Stimulated activated CD4-positive, alpha-beta T cell treated with anti-CD3 and anti-CD28 coated beads, TNF-alpha, amount 100 ng/mL, for 48 hours (primary cell): Measurements from ENCODE around the gene TANC2.

Source experiments
- DNase-seq, 3 donors: peaks; one replicate each; pipeline ENCODE4 v3.0.0-alpha.2; 2020; ENCODE audit warnings: low read depth in 3 of 3

The TANC2 gene

DNA sequence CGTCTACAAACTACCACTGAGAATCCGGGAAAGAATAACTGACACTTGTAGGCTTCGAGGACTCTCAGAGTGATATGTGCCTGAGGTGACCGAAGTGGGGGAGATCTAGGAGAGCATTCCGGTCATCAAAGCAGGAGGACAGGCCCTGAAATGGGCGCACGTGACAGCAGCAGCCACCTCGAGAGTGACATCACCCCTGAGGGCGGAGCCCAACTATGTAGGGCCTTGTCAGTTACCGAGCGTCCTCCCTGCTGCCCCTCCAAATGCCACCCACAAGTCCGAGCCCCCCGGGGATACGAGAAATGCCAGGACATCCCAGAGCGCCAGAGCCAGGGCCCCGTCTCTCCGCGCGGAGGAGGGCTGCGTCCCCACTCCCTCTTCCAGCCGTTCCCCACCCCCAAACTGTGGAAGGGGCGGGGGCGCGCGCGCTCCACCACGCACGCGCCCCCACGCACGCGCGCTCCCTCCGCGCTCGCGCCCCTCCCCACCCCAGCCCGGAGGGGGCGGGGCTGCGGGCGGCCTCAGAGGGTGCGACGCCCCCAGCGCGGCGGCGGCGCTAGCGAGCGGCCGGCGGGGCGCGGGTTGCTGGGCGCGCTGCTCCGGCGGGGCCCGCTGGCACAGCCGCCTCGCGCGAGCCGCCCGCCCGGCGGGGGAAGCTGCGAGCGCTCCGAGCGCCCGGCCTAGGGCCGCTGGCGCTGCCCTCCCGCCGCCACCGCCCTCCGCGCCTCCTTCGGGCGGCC lies at the start of gene TANC2:
TANC2 (plus strand) TSS at position 550 of the 740 bp plus-strand sequence. CDS start 43,325 bp downstream, outside the sequence.
- DNase-seq, result peak; percentile 30 to 54 (median 49)

DNA sequence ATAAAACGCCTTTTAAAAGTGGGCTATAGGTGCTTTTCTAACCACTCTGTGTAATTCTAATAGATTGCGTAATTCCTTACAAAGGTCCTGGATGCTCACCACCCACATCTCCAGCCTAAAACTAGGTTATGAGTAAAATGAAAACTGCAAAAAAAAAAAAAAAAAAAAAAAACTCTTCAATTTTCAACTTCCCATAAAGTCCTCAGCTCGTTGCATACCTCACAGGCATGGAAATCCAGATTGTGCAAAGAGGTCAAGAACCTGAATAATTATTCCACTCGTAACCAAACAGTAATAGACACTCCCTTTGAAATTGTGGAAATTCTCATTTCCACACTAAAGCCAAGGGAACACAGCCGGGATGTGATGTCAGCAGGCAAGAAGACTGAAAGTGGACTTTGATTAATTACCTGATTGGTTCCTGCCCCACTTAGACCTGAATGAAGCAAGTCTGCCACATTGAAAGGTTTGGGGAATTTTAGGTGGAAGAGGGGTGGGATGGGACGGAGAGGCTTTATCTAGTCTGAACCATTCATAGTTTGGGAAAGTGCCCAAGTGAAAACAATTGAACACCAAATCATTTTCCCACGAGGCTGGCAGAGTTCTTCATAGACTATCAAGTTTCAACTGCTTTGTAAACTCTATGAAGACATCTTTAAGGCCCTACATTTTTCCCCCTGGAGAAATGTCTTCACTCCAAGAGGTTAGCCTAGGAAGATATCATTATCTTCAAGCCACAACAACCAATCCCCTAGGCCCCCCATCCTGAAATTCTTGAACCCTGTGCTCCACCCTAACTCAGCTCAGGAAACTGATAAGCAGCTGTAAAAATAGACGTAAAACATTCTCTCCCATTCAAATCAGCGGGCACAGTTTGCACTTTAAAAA lies 49.1 kb upstream of the TANC2 start:
- DNase-seq, result no peak

DNA sequence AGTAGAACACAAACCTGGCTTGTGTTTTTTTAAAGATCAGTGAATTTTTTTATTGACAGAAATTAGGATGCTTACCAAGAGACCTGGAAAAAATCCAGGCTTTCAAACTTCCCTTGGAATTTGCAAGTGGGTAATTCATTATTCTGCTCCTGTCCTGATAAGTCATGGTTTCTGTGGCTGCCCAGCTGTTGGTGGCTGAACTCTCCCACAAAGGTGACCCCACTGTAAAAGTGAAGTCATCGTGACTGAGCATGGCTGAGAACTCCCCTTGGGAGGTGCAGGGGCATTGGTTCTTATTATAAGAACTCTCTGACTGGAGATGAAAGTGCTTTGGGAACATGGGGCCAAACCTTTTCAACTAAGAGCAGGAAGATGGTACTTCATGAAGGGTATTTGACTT lies 46.6 kb upstream of the TANC2 start:
- DNase-seq, result no peak

DNA sequence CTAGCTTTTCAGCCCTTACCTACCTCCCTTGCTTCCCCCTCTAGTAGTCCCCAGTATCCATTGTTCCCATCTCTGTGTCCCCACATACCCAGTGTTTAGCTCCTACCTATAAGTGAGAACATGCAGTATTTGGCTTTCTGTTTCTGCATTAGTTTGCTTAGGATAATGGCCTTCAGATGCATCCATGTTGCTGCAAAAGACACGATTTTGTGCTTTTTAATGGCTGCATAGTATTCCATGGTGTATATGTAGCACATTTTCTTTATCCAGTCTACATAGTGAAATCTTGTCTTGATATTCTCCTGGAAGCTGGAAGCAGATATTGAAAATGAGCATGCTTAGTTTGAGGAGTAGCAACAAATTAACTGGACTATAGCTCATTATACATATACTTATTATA lies 45.7 kb upstream of the TANC2 start:
- DNase-seq, result no peak

DNA sequence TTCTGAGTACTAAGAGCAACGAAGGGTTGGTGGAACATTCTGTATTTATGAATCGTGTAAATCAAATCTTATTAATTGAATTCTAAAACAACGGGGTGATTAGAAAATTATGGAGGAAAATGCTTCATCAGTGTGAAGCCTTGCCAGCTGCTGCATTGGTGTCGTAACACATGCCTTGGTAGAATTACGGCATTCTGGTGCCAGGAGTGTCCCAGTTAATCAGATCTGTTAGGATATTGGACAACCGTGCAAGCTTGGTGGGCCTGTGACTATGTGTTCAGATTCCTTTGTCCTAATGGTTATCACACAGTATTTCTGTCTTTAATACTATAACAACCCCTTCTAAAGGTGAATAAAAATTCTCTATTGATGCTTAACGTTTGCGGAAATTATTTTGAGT lies 44.2 kb upstream of the TANC2 start:
- DNase-seq, result no peak

DNA sequence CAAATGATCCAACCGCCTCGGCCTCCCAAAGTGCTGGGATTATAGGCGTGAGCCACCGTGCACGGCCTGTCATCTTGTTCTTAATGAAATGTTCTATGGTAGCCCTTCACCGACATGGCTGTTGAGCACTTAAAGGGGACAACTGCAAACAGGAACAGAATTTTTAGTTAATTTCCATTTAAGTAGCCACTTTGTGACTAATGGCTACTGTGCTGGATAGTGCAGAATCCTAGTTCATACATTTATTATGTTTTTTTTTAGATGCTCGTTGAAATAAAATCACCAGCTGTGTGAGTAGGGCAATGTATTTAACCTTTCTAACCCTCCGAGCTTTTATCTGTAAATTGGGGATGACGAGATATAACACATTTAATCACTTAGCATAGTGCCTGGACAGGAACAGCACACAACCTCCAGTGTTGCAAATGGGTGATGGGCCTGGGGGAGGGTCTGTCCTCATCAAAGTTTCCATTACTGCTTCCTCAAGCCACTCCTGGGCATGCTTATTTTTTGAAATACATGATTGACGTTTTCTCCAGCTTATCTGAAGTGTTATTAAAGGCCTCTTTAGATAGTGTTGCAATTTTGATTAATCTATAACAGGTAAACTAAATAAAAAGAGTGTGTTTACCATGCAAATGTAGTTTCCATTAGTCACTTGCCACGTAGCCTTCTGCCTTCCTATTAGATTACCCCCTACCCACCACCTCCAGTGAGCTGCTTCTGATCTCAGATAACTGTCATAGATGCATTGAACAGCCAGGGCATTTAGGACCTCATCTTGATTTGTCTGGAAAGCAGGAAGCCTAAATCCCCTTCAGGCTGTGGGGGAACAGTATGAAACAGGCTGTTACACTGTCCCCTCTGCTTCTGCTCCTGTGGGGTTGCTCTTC lies 42.5 kb upstream of the TANC2 start:
- no peak for DNase-seq

DNA sequence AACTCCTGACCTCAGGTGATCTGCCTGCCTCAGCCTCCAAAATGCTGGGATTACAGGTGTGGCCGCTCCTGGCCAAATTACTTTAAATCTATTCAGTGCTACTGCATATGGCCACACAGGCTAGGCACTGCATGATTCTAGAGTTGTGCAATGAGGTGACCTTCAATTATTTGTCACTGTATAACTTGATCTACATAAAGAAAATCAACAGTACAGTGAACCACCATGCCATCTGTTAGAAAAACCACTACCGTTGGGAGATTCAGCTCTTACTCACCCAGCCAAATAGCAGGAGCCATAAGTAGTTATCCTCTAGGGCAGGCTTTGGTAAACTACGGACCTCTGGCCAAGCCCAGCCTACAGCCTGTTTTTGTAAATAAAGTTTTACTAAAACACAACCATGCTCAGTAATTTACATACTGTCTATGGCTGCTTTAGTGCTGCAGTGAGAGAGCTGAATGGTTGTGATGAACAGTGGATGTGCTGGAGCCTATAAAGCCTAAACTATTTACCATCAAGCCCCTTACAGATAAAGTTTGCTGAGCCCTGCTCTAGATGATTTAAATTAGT lies 40.7 kb upstream of the TANC2 start:
- no peak for DNase-seq

DNA sequence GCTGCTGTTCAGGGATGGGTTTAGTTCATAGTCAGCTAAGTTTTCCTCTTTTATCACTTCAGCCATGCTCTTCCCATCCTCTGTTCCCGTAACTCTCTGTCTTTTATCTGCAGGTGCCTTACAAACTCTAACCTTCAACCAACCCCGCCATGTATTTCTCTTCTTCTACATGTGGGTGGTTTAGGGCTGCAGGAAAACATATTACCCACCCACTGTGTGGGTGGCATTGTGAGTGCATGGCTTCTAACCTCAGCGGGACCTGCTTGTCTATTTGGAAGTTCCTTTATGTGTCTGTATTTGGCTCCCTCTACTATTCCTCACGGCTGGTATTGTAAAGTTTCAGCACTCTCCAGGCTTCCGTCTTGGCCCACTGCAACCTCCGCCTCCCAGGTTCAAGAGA lies 39.0 kb upstream of the TANC2 start:
- no peak for DNase-seq

DNA sequence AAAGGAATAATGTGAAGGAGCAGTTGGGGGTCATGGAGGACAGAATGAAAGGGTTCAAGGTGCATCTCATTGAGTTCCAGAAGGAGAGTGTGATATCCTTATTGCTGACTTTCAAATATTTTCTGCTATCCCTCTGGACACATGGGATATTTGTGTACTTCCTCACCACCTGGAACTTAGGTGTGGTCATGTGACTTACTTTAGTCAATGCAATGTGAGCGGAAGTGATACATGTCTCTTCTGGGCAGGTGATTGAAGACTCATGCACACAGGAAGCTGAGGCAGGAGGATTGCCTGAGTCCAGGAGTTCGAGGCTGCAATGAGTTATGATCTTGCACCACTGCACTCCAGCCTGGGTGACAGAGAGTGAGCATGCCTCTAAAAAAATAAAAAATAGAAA lies 36.7 kb upstream of the TANC2 start:
- no peak for DNase-seq

DNA sequence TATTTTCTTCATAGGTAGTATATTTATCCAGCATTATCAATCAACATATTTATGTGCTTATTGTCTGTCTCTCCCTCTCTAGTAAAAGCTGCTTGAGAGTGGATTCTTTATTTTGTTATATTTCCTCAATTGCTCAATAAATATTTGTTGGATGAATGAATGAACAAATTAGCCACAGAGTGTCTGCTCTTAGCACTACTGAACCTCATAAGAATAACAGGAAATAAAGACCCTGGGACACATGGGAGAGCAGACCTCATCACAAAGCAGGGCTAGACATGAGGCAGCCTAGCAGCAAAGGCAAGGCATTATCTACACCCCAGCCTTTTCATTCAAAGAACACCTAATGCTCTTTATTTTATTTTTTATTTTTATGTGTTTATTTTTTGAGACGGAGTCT lies 34.9 kb upstream of the TANC2 start:
- no peak for DNase-seq

DNA sequence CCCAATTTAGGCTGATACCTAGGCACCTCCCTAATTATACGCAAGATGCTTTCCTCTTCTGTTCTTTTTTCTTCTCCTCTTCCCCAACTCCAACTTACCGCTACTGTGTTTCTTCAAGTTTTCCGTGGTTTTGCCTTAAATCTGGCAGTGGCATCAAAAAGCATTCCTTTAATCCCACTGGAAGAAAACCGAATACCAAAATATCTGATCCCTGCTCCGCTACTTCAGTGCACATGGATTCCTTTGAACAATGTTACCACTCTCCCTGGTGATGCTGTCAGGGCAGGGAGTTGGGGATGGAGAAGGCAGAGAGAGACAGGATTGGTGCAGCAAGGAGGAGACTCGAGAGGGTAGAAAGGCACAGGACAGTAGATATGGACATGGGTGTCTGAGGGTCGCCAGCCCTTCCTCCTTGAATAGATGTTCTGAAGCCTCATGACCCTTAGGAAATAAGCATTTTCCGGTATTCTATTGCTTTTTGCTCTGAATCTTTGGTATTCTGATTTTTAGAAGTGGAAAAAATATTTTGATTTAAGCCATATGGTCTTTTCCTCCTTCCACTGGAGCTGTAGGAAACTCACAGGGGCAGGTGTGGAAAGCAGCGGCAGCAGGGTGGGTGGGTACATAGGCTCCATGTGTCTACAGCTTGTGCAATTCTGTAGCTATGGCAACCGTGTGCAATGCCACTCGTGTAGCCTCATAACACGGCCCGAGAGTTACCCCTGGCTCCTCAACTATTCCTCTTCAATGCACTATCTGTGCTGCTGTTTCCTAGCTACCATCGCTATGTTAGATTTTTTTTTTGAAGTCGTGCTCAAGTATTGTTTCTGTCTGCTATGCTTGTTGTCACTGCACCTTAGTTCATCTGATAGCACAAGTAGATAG lies 32.3 kb upstream of the TANC2 start:
- no peak for DNase-seq

DNA sequence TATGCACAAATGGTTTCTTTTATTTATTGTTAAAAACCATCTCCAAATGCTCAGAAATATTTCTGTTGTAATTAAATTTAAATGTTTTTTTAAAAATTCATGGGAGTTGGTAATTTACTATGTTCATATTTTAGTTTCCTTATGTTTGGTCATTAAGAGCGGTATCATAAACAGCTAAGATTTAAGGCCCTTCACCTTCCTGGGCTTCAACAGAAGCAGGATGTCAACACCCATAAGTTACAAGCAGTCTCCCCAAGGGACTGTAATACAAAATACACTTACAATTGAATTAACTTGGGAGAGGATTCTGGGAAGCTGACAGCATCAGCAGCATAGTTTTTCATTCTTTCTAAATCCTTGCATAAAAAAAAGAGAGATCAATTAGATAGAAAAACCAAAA lies 30.9 kb upstream of the TANC2 start:
- DNase-seq, result no peak

DNA sequence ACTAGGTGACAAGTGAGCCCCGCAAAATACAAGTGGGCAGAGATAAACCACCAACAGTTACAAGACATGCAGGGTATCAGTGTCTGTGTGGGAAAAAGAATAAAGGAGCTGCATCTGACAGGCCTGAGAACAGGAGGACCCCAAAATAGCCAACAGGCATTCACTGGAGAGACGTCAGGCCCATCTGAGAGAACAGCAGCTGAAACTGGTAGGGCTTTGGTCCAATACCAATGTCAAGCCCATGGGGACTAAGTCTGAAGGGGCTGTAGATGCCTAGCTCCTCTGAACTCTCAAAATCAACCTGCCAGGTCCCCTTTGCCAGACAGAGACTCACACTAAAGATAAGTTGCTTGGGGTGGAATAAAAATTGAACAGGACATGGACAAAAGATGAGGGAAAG lies 30.5 kb upstream of the TANC2 start:
- no peak for DNase-seq

DNA sequence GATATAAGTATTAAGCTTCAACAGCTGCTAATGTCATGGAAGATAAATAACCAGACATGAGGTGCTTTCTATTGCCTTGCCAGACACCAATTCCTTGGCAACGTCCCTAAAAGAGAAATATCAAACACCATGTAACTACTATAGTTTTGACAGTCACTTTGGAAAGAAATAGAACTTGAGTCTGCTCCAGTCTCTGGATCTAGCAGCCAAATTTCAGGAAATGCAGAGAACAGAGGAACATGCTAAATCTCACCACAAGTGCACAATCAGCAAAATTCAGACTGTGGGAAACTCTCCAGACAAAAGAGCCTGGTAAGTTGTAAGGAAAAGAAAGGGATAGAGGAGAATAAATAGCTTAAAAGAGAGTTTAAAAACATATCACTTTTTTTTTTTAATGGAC lies 28.4 kb upstream of the TANC2 start:
- no peak for DNase-seq

DNA sequence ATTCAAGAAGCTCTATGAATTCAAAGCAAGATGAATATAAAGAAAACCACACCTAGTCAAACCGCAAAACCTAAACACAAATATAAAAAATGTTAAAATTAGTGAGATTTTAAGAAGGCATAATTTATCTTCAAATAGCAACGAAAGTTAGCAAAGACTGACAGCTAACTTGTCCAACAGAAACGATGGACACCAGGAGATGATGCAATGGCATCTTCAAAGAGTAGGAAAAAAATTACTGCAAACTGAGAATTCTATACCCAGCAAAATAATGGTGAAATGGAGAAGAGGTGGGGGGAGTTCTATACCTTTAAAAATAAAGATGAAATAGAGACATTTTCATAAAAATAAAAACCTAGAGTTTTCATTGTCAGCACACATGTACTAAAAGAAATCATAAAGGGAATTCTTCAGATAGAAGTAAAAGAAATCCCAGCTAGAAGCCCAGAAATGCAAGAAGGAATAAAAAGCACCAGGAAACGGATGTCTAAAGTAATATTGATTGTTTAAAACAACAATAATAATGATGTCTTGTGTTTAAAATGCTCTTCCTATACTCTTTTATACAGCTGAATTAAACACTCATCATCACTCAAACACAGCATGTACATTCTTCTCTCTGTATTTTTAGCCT lies 24.6 kb upstream of the TANC2 start:
- DNase-seq, result no peak

DNA sequence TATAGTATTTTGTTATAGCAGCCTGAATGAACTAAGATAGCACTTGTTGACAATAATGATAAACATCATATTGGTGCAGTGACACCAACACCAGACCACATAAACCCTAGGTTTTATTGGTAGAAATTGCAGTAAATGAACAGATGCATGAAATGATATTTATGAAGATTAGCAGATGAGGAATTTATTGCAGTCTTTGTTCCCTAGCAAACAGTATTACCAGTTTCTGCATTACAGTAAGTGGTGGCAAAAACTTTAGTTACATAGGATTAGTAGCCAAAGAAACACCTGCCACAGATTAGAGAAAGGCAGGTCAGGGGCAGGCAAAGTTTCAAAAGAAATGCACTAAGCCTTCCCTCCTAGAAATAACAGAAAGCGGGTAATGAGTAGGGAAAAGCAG lies 17.7 kb upstream of the TANC2 start:
- no peak for DNase-seq

DNA sequence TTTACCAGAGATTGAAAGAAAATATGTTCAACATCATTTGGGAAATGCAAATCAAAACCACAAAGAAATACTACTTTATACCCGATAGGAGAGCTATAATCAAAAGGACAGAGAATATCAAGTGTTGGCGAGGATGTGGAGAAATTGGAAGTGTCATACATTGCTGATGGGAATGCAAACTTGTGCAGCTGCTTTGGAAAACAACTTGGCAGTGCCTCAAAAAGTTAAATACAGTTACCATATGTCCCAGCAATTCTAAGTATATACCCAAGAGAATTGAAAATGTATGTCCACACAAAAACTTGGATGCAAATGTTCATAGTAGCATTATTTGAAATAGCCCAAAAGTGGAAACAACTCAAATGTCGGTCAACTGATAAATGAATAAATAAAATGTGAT lies 17.0 kb upstream of the TANC2 start:
- DNase-seq, result no peak

DNA sequence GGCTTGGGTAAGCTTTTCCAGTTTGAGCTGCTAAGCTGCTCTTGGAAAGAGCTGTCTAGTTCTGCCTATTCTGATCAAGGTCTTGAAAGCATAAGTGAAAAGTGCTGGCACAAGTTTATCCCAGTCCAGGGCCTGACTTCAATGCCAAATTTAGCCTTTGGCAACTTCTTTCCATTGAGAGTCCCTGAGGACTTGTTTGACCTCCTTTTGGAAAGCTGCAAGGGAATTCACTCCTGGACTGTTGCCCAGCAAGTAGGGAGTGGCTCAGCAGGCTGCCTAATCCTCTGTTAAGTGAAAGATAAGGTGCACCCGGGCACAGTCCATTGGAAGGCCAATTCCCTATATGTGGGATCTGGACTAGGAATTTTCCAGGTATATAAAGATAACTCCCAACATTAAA lies 16.0 kb upstream of the TANC2 start:
- DNase-seq, result no peak

DNA sequence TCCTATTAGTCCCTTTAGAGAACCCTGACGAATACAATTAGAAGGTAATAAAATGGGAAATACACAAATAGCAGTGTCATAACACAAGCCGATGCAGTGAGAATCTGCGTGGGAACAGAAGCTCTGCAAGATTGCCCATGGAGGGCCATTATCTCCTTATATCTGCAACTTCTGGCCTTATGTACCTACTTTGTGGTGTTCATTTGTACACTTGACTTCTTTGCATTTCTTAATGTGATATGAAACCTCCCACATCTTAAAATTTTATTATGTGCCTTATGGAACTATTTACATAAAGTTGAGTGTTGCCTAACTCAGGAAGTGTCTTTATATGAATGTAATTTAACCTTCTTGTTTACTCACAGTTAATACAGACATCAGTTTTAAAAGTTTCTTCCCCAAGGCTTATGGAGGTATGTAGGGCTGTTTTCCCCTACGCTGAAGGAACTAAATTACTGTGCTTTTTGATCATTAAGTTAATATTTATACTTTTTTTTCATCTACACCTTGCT lies 10.1 kb upstream of the TANC2 start:
- DNase-seq, result no peak

DNA sequence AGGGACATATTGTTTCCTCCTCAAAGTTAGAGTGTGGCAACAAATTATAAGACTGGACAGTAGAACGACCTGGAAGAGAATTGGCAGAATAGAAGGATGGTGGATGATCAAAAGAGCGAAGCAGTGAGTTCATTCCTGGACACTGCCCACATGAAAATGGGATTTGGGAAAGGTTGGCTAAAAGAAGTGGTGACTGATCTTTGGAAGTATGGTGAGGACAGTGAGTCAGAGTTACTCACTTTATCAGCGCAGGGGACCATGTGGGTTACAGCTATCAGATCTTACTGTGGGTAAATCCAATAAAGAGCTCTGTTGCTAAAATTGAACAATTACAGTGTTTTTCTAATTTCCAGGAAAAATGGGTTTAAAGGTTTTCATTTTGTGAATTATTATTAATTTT lies 2.7 kb upstream of the TANC2 start:
- no peak for DNase-seq
